Measurements from ENCODE around the gene ADAMTS1.

ADAMTS1 gene

DNA sequence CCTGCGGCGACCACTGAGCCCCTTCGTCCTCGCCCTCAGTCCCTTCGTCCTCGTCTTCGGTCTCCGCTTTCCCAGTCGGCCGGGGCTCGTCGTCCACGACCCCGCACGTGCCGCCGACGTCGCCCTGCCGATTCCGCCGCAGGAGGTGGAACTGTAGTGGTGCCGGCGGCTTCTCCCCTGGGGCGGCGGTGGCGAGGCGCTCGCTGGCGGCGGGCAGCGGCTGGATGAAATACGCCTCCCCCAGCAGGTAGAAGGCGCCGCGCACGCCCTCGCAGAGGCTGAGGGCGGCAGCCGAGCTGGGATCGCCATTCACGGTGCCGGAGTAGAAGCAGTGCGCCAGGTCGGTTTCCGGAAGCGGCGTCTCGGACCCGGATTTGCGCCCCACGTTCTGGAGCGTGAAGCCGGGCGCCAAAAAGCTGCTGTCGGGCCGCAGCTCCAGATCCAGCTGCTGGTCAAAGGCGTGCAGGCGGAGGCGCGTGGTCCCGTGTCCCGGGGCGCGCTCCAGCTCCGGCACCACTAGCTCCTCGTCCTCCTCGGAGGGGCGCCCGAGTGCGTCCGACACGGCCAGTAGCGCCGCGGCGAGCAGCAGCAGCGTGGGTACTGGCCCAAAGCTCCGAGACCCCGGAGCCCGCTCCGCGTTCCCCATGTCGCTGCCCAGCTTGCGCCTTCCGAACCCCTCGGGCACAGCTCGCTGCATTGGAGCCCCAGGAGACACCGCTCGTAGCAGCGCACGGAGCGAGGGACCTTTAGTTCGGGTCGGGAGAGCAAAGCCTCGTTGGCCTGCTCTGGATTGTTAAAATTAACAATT lies 747 bp downstream of the ADAMTS1 start:
- DNase-seq (ENCODE audit: low read depth in 2 of 2) = no peak

DNA sequence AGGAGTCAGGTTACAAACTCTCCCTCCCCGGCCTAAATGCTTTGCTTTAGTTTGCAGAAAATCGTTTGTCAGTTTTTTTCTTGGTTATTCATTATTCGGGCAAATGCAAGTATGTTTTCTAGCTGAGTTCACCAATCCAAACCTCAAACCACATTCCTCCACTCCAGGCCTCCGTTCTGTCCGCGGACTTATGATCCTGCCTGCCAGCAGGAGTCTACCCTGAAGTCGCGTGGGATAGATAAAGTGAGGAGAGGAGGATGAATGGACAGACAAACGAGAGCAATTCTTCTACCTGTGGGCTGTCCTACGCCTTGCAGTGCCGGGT lies 1.3 kb downstream of the ADAMTS1 start:
- no peak for DNase-seq (ENCODE audit: low read depth in 2 of 2)

DNA sequence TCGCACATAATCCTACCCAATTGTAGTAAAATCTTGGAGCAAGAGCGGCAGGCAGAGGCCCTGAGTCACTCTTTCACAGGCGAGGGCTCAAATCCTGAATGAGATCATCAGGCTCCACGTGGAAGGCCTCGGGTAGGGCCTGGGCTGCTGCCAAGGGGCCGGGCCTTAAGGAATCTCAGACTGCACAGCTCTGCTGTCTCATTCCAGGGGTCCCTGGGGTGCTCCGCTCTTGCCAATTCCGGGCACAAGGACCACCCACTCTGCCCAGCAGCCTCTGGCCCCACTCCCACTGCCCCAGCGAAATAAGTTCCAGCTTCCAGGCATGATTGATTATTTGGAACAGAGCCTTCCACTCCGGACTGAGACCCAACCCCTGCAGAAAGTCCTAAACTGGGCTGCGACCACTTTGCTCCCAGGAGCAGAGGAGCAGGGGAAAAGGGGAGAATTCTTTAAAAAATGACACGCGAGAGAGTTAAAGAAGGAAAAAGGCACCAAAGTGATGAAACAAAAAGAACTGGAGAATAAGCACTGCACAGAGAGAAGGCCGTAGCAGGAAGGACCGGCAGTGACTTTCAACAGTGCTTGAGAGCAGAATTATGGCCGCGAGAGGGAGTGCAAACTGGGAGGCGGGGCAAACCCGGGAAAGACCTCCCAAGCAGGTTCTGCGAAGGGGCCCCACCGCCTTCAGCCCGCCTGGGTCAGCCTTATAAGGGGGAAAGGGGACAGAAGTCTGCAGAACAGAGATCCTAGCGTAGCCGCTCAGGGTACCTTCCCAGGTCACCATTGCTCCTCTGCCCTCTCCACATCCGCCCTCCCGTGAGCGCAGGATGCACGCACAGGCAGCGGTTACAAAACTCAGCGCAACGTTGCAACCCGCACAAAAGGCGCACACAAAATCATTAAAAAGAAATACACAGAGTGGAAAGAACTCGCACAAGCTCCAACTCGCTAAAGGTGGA lies 2.0 kb downstream of the ADAMTS1 start:
- no peak for DNase-seq (ENCODE audit: low read depth in 2 of 2)

DNA sequence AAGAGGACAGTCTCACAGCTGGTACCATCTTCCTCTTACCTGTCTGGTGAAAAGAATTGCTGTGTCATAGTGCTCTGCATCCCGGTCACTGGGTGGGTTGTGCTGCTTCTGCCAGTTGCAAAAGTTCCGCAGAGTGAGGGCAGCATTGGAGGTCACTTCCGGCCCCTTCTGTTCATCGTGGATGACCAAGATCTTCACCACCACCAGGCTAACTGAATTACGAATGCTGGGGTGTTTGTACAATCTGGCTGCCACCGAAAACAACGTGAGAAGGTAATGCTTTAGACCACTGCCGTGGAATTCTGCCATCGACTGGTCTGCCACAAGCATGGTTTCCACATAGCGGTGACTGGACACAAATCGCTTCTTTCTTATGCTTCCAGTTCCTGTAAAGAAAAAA lies 2.9 kb downstream of the ADAMTS1 start:
- DNase-seq (ENCODE audit: low read depth in 2 of 2) = no peak

DNA sequence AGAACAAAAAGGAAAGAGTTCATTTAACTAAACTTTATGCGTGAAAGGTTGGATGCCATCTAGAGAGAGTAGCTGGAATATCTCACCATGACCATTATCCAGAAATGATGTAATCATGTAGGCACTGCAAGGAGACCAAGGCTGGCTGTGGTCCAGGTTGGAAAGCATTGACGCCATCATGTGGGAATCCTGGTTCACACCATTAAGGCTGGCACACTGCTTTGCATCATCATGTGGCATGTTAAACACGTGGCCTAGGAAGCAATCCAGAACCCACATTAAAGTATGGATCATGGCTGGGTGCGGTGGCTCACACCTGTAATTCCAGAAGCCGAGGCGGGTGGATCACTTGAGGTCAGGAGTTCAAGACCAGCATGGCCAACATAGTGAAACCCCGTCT lies 4.3 kb downstream of the ADAMTS1 start:
- no peak for DNase-seq (ENCODE audit: low read depth in 2 of 2)

DNA sequence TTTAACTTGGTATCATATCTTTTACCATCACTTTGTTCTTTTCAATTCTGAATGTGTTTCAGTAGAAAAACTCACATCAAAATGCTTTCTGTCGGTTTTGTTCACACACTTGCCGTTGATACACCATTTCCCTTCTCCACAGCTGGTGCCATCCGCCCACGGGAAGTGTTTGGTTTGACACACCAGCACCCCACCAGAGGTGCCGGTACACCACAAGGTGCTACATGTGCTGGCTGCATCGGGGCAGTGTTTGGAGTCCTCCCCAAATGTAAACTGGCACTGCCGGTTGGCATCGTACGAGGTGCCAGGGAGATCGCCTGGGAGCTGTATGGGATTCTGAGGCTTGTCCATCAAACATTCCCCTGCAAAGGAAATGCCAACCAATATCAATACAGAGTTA lies 5.0 kb downstream of the ADAMTS1 start:
- DNase-seq (ENCODE audit: low read depth in 2 of 2) = no peak

DNA sequence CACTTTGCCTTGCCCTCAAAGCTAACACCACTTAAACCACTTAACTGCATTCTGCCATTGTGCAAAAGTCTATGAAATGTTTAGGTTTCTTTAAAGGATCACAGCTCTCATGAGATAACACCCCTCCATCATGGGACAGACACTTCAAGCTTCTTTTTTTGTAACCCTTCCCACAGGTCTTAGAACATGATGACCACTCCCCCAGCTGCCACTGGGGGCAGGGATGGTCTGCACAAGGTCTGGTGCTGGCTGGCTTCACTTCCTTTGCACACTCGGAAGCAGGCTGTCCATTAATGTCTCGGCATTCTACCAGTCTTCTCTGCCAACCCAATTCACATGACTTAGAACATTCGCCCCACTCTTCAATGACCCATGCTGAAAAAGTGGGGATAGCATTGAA lies 7.7 kb downstream of the ADAMTS1 start:
- no peak for DNase-seq (ENCODE audit: low read depth in 2 of 2)

DNA sequence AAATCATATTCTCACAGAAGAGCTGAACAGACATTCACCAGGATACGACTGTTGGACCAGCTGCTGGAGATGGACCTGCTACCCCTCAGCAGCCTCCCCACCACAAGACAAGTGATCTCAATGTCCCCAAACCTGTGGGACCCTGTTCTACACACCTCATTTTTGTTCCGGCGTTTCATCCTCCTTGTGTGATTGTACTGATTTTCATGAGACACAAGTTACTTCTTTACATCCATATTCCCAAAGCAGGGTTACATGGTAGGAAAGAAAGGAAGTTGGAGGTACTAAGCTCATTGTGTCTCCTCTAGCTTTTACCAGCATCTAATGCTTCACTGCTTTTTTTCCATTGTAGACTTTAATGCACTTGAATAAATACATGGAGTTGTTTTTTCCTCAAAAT lies 8.7 kb downstream of the ADAMTS1 start:
- DNase-seq (ENCODE audit: low read depth in 2 of 2) = no peak

DNA sequence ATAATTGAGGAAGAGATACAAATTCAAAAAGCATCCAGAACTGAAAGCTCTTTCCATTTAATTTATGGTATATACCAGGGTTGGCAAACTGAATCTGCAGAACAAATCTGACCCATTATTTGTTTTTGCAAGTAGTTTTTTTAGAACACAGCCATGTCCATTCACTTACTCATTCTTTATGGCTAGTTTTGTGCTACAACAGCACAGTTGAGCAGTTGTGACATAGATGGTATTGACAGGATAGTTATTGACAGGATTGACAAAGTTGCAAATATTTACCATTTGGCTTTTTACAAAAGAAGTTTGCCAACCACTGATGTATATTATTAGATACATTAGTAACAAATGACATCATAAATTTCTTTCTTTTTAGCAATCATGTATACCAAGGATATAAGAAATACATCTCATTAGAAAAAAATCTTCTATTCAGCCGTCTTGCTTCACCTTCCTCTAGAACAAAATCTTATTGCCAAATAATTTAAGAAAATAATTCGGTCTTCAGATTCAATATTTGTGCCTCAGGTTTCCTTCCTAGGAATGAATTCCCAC lies 9.4 kb downstream of the ADAMTS1 start:
- no peak for DNase-seq (ENCODE audit: low read depth in 2 of 2)

DNA sequence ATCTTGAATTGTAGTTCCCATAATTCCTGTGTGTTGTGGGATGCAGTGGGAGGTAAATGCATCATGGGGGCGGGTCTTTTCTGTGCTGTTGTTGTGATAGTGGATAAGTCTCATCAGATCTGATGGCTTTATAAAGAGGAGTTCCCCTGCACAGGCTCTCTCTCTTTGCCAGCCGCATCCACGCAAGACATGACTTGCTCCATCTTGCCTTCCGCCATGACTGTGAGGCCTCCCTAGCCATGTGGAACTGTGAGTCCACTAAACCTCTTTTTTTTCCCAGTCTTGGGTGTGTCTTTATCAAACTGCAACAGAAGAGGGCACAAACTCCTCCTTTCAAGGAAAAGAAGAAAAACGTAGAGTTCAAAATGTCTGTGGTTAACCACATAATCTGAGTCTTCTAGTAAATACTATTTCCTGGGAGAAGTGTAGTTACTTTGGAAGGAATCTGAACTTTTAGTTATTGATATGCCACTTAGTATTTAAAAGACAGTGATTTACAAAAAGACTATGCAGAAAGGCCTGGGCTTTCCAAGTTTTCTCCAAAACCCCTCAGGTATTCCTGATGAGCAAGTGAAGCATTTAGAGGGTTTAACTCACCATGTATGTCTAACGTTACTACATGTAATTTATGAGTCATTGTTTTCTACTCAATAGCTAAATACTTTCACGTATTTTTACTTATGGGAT lies 10.0 kb downstream of the ADAMTS1 start:
- no peak for DNase-seq (ENCODE audit: low read depth in 2 of 2)

DNA sequence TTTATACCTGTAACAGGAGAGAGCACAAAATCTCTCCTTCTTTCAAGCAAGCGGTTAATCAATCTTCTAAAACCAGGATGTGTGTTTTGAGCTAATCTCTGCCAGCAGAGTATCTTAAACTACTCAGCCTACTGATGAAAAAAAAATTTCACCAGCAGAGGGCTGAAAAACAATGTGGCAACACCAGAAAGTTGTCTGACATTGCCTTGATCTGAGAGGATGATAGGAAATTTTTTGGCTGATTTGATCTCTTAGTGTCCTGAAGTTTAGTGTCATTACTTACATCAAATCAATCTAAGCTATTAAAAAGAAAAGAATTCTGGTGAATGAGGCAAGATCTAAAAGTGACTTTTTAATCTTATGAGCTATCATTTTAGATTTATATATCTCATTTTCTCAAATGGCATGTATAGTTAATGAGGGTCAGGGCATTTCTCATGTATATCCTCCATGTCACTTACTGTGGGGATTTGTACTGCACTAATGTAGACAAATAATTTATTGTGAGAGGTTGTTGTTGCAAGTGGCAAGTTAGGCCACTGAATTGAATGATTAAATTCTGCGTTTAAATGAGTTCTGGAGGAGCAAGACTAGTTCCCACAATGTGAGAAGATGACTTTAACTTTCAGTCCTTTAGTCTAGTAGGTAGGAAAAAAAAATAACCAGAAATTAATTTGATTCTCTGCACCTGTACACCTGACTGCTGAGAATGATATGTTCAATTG lies 10.9 kb downstream of the ADAMTS1 start:
- no peak for DNase-seq (ENCODE audit: low read depth in 2 of 2)

DNA sequence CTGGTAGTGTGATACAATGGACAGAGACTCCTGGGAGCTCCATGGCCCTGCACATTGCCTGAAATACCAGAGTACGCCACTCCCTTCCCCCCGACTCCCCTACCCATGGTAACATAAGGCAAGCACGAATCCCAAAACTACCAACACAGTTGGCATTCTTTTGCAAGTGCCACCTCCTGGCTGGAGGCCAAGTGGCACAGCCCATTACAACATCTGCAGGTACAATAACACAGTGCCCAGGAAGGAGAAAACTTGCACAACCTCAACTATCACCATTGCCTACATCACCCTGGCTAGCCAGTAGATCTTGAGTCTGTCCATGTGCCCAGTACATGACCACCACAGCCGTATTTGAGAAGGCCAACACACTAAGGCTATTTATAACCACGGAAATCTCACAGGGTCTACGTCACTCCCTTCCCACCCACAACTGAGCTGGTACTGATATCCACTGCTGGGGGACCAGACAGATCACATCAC lies 11.7 kb downstream of the ADAMTS1 start:
- DNase-seq (ENCODE audit: low read depth in 2 of 2) = no peak

DNA sequence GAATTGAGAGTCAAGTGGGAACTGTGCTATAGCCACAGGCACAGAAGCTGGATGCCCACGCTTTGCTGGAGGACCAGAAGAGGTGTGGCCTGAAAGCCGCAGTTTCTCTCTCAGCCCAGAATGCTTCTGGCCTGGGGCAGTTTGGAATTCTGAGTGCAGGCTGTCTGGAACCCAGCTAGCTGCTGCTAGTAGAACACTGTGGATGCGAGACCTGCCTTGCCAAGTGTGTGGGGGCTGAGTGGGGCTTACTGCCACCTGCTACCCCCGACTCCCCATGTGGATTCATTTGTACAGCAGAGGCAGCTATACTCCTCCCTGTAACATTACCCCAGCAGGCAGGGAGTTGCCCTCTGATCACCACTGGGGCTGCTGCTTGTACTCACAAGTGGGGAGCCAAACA lies 12.2 kb downstream of the ADAMTS1 start:
- DNase-seq (ENCODE audit: low read depth in 2 of 2) = no peak

DNA sequence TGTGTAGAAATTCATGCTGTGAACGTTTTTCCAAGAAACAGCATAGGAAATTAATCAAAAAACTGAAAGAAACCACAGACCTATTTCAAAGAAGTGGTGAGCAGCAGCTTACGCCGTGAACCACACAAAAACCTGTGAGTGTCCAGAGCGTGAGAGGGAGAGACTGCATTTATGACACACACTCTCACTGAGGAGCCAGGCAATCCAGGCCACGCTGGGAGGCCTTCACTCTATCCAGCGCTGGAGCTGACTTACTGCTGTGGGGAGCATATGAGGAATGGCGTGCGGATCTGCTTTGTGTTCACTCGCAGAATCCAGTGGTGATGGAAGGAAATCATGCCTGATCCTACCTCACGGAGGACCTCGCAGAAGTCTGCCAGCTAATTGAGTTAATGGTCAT lies 12.7 kb downstream of the ADAMTS1 start:
- no peak for DNase-seq (ENCODE audit: low read depth in 2 of 2)

DNA sequence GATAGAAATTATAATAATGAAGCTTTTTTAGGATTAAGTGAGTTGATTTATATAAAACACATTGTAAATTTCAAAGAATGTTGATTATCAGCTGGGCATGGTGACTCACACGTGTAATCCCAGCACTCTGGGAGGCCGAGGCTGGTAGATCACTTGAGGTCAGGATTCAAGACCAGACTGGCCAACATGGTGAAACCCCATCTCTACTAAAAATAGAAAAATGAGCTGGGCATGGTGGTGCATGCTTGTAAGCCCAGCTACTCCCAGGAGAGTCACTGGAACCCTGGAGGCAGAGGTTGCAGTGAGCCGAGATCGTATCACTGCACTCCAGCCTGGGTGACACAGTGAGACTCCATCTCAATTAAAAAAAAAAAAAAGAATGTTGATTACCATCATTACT lies 18.4 kb downstream of the ADAMTS1 start:
- no peak for DNase-seq (ENCODE audit: low read depth in 2 of 2)

DNA sequence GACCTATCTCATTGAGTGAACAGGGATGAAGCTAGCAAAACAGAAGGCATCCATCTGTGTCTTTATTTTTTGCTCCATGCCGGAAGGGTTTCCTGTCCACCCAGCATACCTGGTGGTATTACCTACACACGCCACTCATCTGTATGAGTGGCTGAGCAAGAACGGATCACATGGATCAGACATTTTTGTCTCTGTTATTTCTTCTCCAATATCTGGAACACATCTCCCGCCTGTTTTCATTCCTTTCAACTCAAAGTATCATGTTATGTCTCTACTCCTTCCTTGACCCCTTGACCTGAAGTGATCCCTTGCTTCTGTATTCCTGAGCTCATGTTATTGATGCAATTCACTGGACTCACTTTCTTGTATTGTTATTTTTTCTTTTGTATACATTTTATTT lies 24.7 kb downstream of the ADAMTS1 start:
- no peak for DNase-seq (ENCODE audit: low read depth in 2 of 2)

DNA sequence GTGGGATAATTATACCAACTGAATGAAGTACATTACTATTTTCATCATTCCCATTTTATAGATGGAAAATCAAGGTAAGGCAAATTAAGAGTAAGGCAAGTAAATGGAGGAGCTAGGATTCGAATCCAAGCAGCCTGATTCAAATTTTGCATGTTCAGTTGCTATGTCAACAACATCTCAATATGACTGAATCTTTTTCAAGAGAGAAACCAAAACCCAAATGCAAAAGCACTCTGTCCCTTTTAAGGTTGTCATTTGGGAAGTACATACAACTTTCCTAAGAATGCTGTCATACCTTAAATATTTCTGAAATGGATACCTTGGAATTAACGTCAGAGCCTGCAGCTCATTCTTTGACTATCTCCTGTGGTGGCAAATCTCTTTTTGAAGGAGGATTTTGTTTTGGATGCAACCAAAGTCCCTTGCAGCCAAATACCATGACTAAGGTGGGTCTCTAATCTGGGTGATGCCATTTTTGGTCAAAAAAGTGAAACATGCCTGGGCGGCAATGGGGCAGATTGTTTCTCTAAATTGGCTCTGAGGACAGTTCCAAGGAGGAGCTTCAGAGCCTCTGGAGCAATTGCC lies 25.4 kb downstream of the ADAMTS1 start:
- no peak for DNase-seq (ENCODE audit: low read depth in 2 of 2)

DNA sequence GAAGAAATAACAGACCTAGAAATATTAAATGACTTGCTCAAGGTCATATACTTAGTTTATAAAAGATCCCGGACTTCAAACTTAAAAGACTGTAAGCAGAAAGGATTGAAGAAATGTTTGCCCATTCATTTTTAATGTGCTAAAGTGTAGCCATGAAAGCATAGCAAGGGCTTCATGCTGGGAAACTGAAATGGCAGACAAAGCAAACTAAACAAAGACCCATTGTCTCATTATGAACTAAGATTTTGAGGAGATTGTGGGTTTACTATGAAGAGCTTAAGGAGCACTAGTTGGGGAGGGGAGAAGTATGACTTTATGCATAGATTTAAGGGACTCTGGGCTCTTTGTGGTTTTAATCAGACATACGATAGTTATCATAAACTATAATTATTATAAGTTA lies 26.3 kb downstream of the ADAMTS1 start:
- DNase-seq (ENCODE audit: low read depth in 2 of 2) = no peak

DNA sequence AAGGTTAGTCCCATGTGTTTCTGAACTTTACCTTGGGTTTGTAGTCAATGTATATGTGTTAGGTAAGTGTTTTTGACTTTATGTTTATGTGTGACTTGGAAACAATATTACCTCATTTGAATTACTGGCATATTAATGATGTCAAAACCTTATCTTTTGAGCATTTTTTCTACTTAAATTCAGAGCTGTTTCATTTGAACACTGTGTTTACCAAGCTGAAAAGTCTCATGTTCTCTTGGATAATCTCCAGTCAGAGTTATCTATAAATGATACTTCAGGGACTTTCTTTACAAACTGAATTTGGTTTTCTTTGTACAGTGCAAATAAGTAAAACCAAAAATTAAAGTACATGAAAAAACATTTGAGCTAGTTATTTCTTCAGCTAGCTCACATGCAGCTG lies 30.0 kb downstream of the ADAMTS1 start:
- DNase-seq (ENCODE audit: low read depth in 2 of 2) = no peak

DNA sequence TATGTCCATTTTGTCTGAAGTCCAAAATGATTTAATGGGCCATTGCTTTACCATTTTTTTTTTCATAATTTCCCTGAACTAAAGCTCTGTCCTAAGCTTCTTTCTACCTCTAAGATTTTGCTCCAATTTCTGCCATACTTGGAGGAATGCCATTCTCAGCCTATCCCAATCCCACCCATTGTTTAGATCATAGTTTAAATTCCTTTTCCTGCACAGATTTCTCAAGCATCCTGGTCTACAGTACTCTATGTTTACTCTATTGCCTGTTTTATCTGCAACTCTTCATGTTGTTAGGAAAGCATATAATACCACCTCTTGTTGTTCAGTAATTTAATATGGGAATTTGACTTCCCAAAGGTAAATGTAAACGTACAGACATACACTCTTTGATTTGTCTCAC lies 30.8 kb downstream of the ADAMTS1 start:
- DNase-seq (ENCODE audit: low read depth in 2 of 2) = no peak

DNA sequence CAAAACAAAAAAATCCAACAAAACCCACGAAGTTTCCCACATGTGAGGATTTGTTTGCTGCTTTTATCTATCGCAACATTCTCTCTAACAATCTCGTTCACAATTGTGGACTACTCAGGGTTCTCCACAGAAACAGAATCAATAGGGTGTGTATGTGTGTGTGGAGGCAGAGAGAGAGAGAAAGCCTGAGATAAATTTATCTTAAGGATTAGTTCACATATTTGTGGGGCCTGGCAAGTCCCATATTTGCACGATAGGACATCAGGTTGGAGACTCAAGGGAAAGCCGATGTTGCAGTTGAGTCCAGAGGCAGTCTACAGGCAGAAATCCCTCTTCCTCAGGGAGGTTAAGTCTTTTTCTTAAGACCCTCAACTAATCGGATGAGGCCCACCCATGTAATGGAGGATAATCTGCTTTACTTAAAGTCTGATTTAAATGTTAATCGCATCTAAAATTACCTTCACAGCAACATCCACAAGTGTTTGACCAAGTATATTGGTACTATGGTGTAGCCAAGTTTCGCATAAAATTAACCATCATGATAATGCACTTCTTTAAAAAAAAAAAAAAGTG lies 31.7 kb downstream of the ADAMTS1 start:
- DNase-seq (ENCODE audit: low read depth in 2 of 2) = no peak

All from stimulated activated CD8-positive, alpha-beta memory T cell treated with anti-CD3 and anti-CD28 coated beads, Interleukin-2, amount 100 ng/mL, for 1 hour (primary cell).